NOMO-1 (cell line): ENCODE measurements around the gene MAML2.
A peak's percentile ranks its signal among the peaks of the same experiment; 100 is the strongest.

Source experiments
- DNase-seq, 2 experiments: peaks; one replicate each; lab custom pipeline; 2025; ENCODE audit not compliant: unreplicated experiment in 2 of 2; lab: John Stamatoyannopoulos, UW

The MAML2 gene

GRCh38 chr11:96167203-96167758 lies 175.7 kb downstream of the MAML2 start:
- DNase-seq: no peak

- no peak for DNase-seq
Measured at GRCh38 chr11:96162816-96163499, 180.0 kb downstream of the MAML2 start.

GRCh38 chr11:96161307-96162089 lies 181.5 kb downstream of the MAML2 start:
- no peak for DNase-seq

GRCh38 chr11:96160732-96161306 lies 182.2 kb downstream of the MAML2 start:
- no peak for DNase-seq

GRCh38 chr11:96159968-96160367 lies 183.0 kb downstream of the MAML2 start:
- no peak for DNase-seq

- DNase-seq: no peak
Measured at GRCh38 chr11:96158126-96158525, 184.9 kb downstream of the MAML2 start.

- no peak for DNase-seq
Measured at GRCh38 chr11:96157517-96157873, 185.5 kb downstream of the MAML2 start.

GRCh38 chr11:96156379-96156722 lies 186.6 kb downstream of the MAML2 start:
- DNase-seq: no peak

- DNase-seq: peak in 1 of 2 experiments; percentile 4
Measured at GRCh38 chr11:96155627-96156378, 187.2 kb downstream of the MAML2 start.

- DNase-seq: no peak
Measured at GRCh38 chr11:96154802-96155520, 188.0 kb downstream of the MAML2 start.

GRCh38 chr11:96152623-96153022 lies 190.4 kb downstream of the MAML2 start:
- DNase-seq: no peak

GRCh38 chr11:96151501-96151900 lies 191.5 kb downstream of the MAML2 start:
- DNase-seq: no peak

- no peak for DNase-seq
Measured at GRCh38 chr11:96150609-96151008, 192.4 kb downstream of the MAML2 start.

GRCh38 chr11:96149743-96150555 lies 193.0 kb downstream of the MAML2 start:
- DNase-seq: no peak

- no peak for DNase-seq
Measured at GRCh38 chr11:96147906-96148486, 195.0 kb downstream of the MAML2 start.

GRCh38 chr11:96147186-96147585 lies 195.8 kb downstream of the MAML2 start:
- no peak for DNase-seq

GRCh38 chr11:96146765-96147164 lies 196.2 kb downstream of the MAML2 start:
- no peak for DNase-seq

GRCh38 chr11:96145163-96145585 lies 197.8 kb downstream of the MAML2 start:
- no peak for DNase-seq

GRCh38 chr11:96144553-96144952 lies 198.4 kb downstream of the MAML2 start:
- no peak for DNase-seq
